SK-N-MC (cell line): ENCODE measurements around the gene SPINK14.

Experiments used
- EZH2 ChIP-seq: fragments of 200-600 bp; sonication (generic); IDR thresholded peaks from one replicate; pipeline ENCODE4 v1.6.1; 2017; ENCODE audit warnings: antibody characterized with exemption
- FOXP2 ChIP-seq: optimal IDR thresholded peaks from 2 replicates; pipeline ENCODE3; 2011; ENCODE audit warnings: mild to moderate bottlenecking, moderate library complexity; ENCODE audit not compliant: insufficient read depth; ENCODE audit errors: extremely low read length, control extremely low read depth
- POLR2AphosphoS5 ChIP-seq: IDR thresholded peaks from 2 replicates; pipeline ENCODE4 v1.6.1; 2012; ENCODE audit warnings: mild to moderate bottlenecking, low read depth, low read length, borderline replicate concordance

GRCh38 chr5:148166550-148167283 is 1.6 kb upstream of the SPINK14 start:
- TF ChIP-seq POLR2AphosphoS5: no peak
- no peak for TF ChIP-seq EZH2
- TF ChIP-seq FOXP2: no peak
